ENCODE measurements around the gene FLNC. TPM values are rescaled to one million over a fixed set of nuclear protein-coding genes. Genes with fewer than 3 reads are reported as not detected.

The FLNC gene
- total and polyA plus RNA-seq, 9 of the 15 experiments (the other 6 are each of a cell fraction or from before 2014, with no cell fraction given): 0.90 to 155 (median 28.8) TPM

- Histone ChIP-seq H3K4me3 (no peak overlapping the region), H2AFZ (ENCODE audit: low read depth, low read length) (no peak overlapping the region), H3K27me3 (ENCODE audit: control insufficient read depth in 2 of 2, insufficient read depth in 2 of 2, low read length in 2 of 2) (no peaks in the 10 kb centered on the region), H3K9me3 (replicated peaks; ENCODE audit: control insufficient read depth, insufficient read depth, low read depth, low read length) (no peaks in the 10 kb centered on the region), H3K36me3 (ENCODE audit: control insufficient read depth, insufficient read depth, low read length) (peaks cover 68% of the 10 kb centered on the region), H3K27ac (ENCODE audit: extremely low read depth, low read depth, low read length) (no peak overlapping the region), H3K9ac (ENCODE audit: insufficient read depth in 1 of 2, low read depth in 2 of 2, low read length in 2 of 2) (peak overlapping the region in 1 of 2 experiments; percentile 62; a peak in 1 of 4 replicates), H3K4me1 (replicated peaks in 1 of 2; ENCODE audit: control insufficient read depth in 2 of 2, insufficient read depth in 2 of 2, low read length in 2 of 2) (peaks cover 18 to 19% of the 10 kb centered on the region in 2 experiments; a peak in 4 of 5 replicates), H3K79me2 (ENCODE audit: control insufficient read depth, insufficient read depth, low read length) (no peaks in the 10 kb centered on the region), H4K20me1 (replicated peaks; ENCODE audit: control insufficient read depth, insufficient read depth, low read length) (no peaks in the 10 kb centered on the region), H3K9me1 (ENCODE audit: control insufficient read depth, insufficient read depth, low read length) (peaks cover 6% of the 10 kb centered on the region), H3K4me2 (ENCODE audit: insufficient read depth, low read length) (no peak overlapping the region)
- intact Hi-C loops (cut with micrococcal nuclease) (no loop called here), in situ Hi-C loops (cut with MboI) (no loop called here)
- no peak for FAIRE-seq
- ChIA-PET POLR2A (interaction anchor here (0.8 to 1.6 kb wide), 4 partner anchors 10 to 22 kb away, joined by 3 to 15 read pairs (median 4); no protein-coding TSS in a partner anchor), CTCF (ENCODE audit: low intra/inter-chr PET ratio) (no interaction called here)
- WGBS (ENCODE audit: insufficient coverage, low coverage, missing lambda C conversion rate): 59% methylated on average over 3 of the region's 3 CpGs
- TF ChIP-seq EGR1 (conservative IDR thresholded peaks at IDR 0.05): peak; percentile 34; the same call in 1 of the 2 replicates
- no peak for TF ChIP-seq LCOR (CRISPR knock-in tag; IDR thresholded peaks at IDR 0.05)
- TF ChIP-seq HDAC1 (IDR thresholded peaks at IDR 0.05): no peak
- ATAC-seq: no peak; the same call in none of the 3 replicates
- peak in 2 of 4 experiments; percentile 48 to 54 for DNase-seq (ENCODE audit: extremely low read depth in 1 of 4, low spot score in 3 of 4)
- no TSS peak for BruUV-seq (replicated peaks)
Observed at GRCh38 chr7:128809363-128809762, 20.8 kb upstream of the FLNC start.

GRCh38 chr7:128810473-128810872 lies 19.7 kb upstream of the FLNC start:
- BruUV-seq (replicated peaks): no TSS peak
- no peak overlapping the region for H3K27ac ChIP-seq (ENCODE audit: extremely low read depth, low read depth, low read length)
- H3K4me1 ChIP-seq (replicated peaks in 1 of 2; ENCODE audit: control insufficient read depth in 2 of 2, insufficient read depth in 2 of 2, low read length in 2 of 2): peaks cover 25% of the 10 kb centered on the region in 2 experiments; a peak in 4 of 5 replicates
- FAIRE-seq (no peak), ATAC-seq (no peak), DNase-seq (ENCODE audit: extremely low read depth in 1 of 4, low spot score in 3 of 4) (no peak)
- H3K9ac ChIP-seq (ENCODE audit: insufficient read depth in 1 of 2, low read depth in 2 of 2, low read length in 2 of 2): no peak overlapping the region
- peaks cover 6% of the 10 kb centered on the region for H3K9me1 ChIP-seq (ENCODE audit: control insufficient read depth, insufficient read depth, low read length)
- no peaks in the 10 kb centered on the region for H3K27me3 ChIP-seq (ENCODE audit: control insufficient read depth in 2 of 2, insufficient read depth in 2 of 2, low read length in 2 of 2)
- H3K9me3 ChIP-seq (replicated peaks; ENCODE audit: control insufficient read depth, insufficient read depth, low read depth, low read length): no peaks in the 10 kb centered on the region
- H4K20me1 ChIP-seq (replicated peaks; ENCODE audit: control insufficient read depth, insufficient read depth, low read length): no peaks in the 10 kb centered on the region
- no peak overlapping the region for H3K4me2 ChIP-seq (ENCODE audit: insufficient read depth, low read length)
- no peaks in the 10 kb centered on the region for H3K79me2 ChIP-seq (ENCODE audit: control insufficient read depth, insufficient read depth, low read length)
- no peak overlapping the region for H2AFZ ChIP-seq (ENCODE audit: low read depth, low read length)
- intact Hi-C loops (cut with micrococcal nuclease) (no loop called here), in situ Hi-C loops (cut with MboI) (no loop called here)
- TF ChIP-seq SRSF1 (IDR thresholded peaks at IDR 0.05; ENCODE audit: low read depth, low read length): no peak
- TF ChIP-seq MCM2 (IDR thresholded peaks at IDR 0.05; ENCODE audit: low read depth): no peak
- 52% methylated on average over 2 of the region's 2 CpGs for WGBS (ENCODE audit: insufficient coverage, low coverage, missing lambda C conversion rate)
- ChIA-PET CTCF (ENCODE audit: low intra/inter-chr PET ratio) (no interaction called here), POLR2A (no interaction called here)
- no peak overlapping the region for H3K4me3 ChIP-seq
- H3K36me3 ChIP-seq (ENCODE audit: control insufficient read depth, insufficient read depth, low read length): peaks cover 57% of the 10 kb centered on the region
